Measurements from ENCODE around the gene IL17RC. TPM values are rescaled to one million over a fixed set of nuclear protein-coding genes. Genes with fewer than 3 reads are reported as not detected.

The IL17RC gene
- total and polyA plus RNA-seq, 2 of the 4 experiments (the other 2 are of a cell fraction), result 20.8 to 28.3 TPM

DNA sequence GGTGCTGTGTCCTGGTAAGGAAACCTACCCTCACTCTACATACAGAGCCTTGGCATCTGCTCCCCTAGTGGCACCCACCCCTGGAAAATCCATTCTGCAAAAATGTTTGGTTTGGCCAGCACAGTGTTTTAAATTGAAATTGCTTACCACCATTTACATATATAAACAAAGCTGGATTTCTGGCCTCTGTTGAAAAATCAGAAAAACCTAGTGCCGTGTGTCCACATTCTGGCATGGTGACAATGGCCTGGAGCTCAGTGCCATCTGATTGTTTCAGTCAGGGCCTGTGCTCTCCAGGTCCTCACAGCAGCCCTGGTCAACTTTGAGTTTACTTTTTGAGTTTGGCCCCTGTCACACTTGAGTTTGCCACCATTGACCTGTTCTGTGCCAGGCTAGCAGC lies 2.9 kb upstream of the IL17RC start:
- Histone ChIP-seq H3K4me1 (ENCODE audit: control insufficient read depth, insufficient read depth, low read length) (peaks cover 32% of the 10 kb centered on the region), H3K36me3 (ENCODE audit: control insufficient read depth, insufficient read depth, low read length) (no peaks in the 10 kb centered on the region), H3K23ac (ENCODE audit: low read depth, low read length) (0 out of 2 replicates have a peak overlapping the region, but pooled peaks have one; percentile 39), H2AK9ac (replicated peaks; ENCODE audit: low read depth, low read length, poor library complexity) (peak overlapping the region; percentile 79), H3K27ac (ENCODE audit: insufficient read depth, low read length) (no peak overlapping the region), H4K8ac (ENCODE audit: low read depth in 2 of 2, low read length in 2 of 2) (no peak overlapping the region; a peak in 1 of 4 replicates), H2BK15ac (ENCODE audit: low read depth, low read length) (no peak overlapping the region), H3K9ac (ENCODE audit: low read depth, low read length) (no peak overlapping the region), H3K4ac (ENCODE audit: low read depth, low read length) (peak overlapping the region; percentile 11; the same call in 1 of the 2 replicates), H3K14ac (replicated peaks; ENCODE audit: low read depth, low read length) (no peak overlapping the region), H3K27me3 (ENCODE audit: control insufficient read depth, insufficient read depth, low read length) (no peaks in the 10 kb centered on the region), H4K20me1 (ENCODE audit: insufficient read depth, low read length) (no peaks in the 10 kb centered on the region), H3K4me3 (ENCODE audit: insufficient read depth, low read depth, low read length) (no peak overlapping the region), H2BK120ac (ENCODE audit: low read depth, low read length) (no peak overlapping the region), H3K9me3 (ENCODE audit: control insufficient read depth, insufficient read depth, low read length) (no peaks in the 10 kb centered on the region), H2BK5ac (ENCODE audit: low read depth, low read length, poor library complexity, severe bottlenecking) (no peak overlapping the region), H3K9me1 (ENCODE audit: insufficient read depth, low read length) (peaks cover 11% of the 10 kb centered on the region), H3K4me2 (ENCODE audit: low read depth, low read length) (no peak overlapping the region; the same call in 1 of the 2 replicates), H2AK5ac (ENCODE audit: low read depth, low read length) (peak overlapping the region; percentile 4; the same call in 1 of the 2 replicates), H2AFZ (replicated peaks; ENCODE audit: low read length, poor library complexity) (no peak overlapping the region), H3K79me1 (ENCODE audit: low read depth in 1 of 2, low read length in 2 of 2) (peaks cover 7 to 35% of the 10 kb centered on the region in 2 experiments; a peak in 3 of 4 replicates), H3K56ac (ENCODE audit: extremely low read depth, insufficient read depth, low read length) (no peak overlapping the region), H4K5ac (ENCODE audit: low read depth, low read length) (no peak overlapping the region), H4K91ac (ENCODE audit: insufficient read depth, low read depth, low read length) (no peak overlapping the region), H3K18ac (ENCODE audit: low read depth, low read length) (no peak overlapping the region), H2BK20ac (ENCODE audit: low read depth, low read length) (no peak overlapping the region)
- TF ChIP-seq RAD21 (IDR thresholded peaks at IDR 0.05; ENCODE audit: low read length) (no peak), RCOR1 (IDR thresholded peaks at IDR 0.05; ENCODE audit: insufficient replicate concordance, low read length) (no peak), SMC3 (IDR thresholded peaks at IDR 0.05; ENCODE audit: low read depth, low read length) (no peak), FOS (IDR thresholded peaks at IDR 0.05; ENCODE audit: low read depth, low read length) (no peak), RFX5 (IDR thresholded peaks at IDR 0.05; ENCODE audit: low read depth, low read length) (no peak), MAZ (IDR thresholded peaks at IDR 0.05; ENCODE audit: borderline replicate concordance, low read depth, low read length) (no peak), CEBPB (IDR thresholded peaks at IDR 0.05; ENCODE audit: low read depth, low read length) (no peak), MAFK (IDR thresholded peaks at IDR 0.05; ENCODE audit: low read depth, low read length) (no peak), BHLHE40 (IDR thresholded peaks at IDR 0.05; ENCODE audit: low read depth, low read length) (no peak), POLR2A (IDR thresholded peaks at IDR 0.05; ENCODE audit: low read depth, low read length) (no peak), CHD1 (IDR thresholded peaks at IDR 0.05; ENCODE audit: low read depth, low read length) (no peak), MXI1 (IDR thresholded peaks at IDR 0.05; ENCODE audit: borderline replicate concordance, low read depth, low read length) (no peak), NFE2L2 (IDR thresholded peaks at IDR 0.05; ENCODE audit: low read depth, low read length) (no peak)
- TF ChIP-seq, protein P1, sequence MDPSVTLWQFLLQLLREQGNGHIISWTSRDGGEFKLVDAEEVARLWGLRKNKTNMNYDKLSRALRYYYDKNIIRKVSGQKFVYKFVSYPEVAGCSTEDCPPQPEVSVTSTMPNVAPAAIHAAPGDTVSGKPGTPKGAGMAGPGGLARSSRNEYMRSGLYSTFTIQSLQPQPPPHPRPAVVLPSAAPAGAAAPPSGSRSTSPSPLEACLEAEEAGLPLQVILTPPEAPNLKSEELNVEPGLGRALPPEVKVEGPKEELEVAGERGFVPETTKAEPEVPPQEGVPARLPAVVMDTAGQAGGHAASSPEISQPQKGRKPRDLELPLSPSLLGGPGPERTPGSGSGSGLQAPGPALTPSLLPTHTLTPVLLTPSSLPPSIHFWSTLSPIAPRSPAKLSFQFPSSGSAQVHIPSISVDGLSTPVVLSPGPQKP (IDR thresholded peaks at IDR 0.05; ENCODE audit: borderline replicate concordance, low read depth, low read length), result no peak
- TF ChIP-seq, protein P2, sequence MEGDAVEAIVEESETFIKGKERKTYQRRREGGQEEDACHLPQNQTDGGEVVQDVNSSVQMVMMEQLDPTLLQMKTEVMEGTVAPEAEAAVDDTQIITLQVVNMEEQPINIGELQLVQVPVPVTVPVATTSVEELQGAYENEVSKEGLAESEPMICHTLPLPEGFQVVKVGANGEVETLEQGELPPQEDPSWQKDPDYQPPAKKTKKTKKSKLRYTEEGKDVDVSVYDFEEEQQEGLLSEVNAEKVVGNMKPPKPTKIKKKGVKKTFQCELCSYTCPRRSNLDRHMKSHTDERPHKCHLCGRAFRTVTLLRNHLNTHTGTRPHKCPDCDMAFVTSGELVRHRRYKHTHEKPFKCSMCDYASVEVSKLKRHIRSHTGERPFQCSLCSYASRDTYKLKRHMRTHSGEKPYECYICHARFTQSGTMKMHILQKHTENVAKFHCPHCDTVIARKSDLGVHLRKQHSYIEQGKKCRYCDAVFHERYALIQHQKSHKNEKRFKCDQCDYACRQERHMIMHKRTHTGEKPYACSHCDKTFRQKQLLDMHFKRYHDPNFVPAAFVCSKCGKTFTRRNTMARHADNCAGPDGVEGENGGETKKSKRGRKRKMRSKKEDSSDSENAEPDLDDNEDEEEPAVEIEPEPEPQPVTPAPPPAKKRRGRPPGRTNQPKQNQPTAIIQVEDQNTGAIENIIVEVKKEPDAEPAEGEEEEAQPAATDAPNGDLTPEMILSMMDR (conservative IDR thresholded peaks at IDR 0.05; ENCODE audit: low read depth, low read length), result no peak
- TF ChIP-seq, protein P3, sequence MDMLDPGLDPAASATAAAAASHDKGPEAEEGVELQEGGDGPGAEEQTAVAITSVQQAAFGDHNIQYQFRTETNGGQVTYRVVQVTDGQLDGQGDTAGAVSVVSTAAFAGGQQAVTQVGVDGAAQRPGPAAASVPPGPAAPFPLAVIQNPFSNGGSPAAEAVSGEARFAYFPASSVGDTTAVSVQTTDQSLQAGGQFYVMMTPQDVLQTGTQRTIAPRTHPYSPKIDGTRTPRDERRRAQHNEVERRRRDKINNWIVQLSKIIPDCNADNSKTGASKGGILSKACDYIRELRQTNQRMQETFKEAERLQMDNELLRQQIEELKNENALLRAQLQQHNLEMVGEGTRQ (IDR thresholded peaks at IDR 0.05; ENCODE audit: low read depth, low read length), result no peak
- ATAC-seq (ENCODE audit: low read depth) (no peak), DNase-seq (no peak)
- in situ Hi-C loops (cut with MboI; ENCODE audit: low sequenced_read_pairs) (no loop called here), intact Hi-C loops (cut with micrococcal nuclease) (loop anchor here (2.0 kb wide), 1 partner anchor 65 kb away; no protein-coding TSS in a partner anchor), dilution Hi-C loops (cut with HindIII; ENCODE audit: low sequenced_read_pairs, unreplicated experiment) (no loop called here)
- no CpG with 5 or more reads among the region's 1 CpG for WGBS, 2 experiments (ENCODE audit: extremely low coverage in 2 of 2, insufficient read length in 1 of 2)
- BruUV-seq (replicated peaks), result no TSS peak
- CTCF ChIA-PET, result interaction anchor here (0.6 kb wide), 1 partner anchor 11 kb away, joined by 3 read pairs; the partner anchor contains the start of gene IL17RE
- POLR2A ChIA-PET (ENCODE audit: unreplicated experiment), result interaction anchor here (0.6 kb wide), 1 partner anchor 24 kb away, joined by 4 read pairs; the partner anchor contains the start of gene JAGN1
